HepG2 (cell line): ENCODE data around the gene SLC2A14. TPM values are rescaled to one million over a fixed set of nuclear protein-coding genes. Genes with fewer than 3 reads are reported as not detected.
A peak's percentile ranks its signal among the peaks of the same experiment; 100 is the strongest.
"Not testable (repeated sequence)": the region's sequence is repeated elsewhere in the genome, so short reads cannot be mapped to it uniquely, and the experiment has no call there.

ENCODE experiments used
- ATAC-seq: fragments of 200-7000 bp; cut with Tn5 transposase; 3 replicates; pipeline ENCODE4 v1.9.1; 2020; ENCODE audit warnings: mild to moderate bottlenecking, moderate library complexity
- BruUV-seq: library from RNA; stranded (reverse); fragments of 400-500 nt; replicated peaks from 2 replicates; lab custom pipeline; 2021; lab: Mats Ljungman, UMichigan
- CTCF ChIA-PET: fragments of 300-600 bp; formaldehyde crosslinking; extraction: SDS; loops from one replicate; lab custom pipeline; 2021; ENCODE audit warnings: low total read pairs, inconsistent platforms, low intra/inter-chr PET ratio; lab: Yijun Ruan, JAX
- POLR2A ChIA-PET: fragments of 350-600 bp; sonication (Branson Sonifier 250); formaldehyde crosslinking; loops from one replicate; lab custom pipeline; 2020; ENCODE audit warnings: antibody characterized with exemption, inconsistent platforms; lab: Yijun Ruan, JAX
- DNase-seq: peaks from one replicate; pipeline ENCODE4 v3.0.0-alpha.2; 2015; ENCODE audit warnings: low spot score
- FAIRE-seq: peaks from 3 replicates; lab custom pipeline; 2011; peaks lifted over from hg19 to GRCh38; lab: Jason Lieb, UNC
- H2AFZ ChIP-seq: one replicate; pipeline ENCODE4 v1.6.1; 2011; ENCODE audit warnings: low read length, inconsistent platforms
- H3K27ac ChIP-seq: fragments of 300-600 bp; 3 replicates; pipeline ENCODE4 v1.8.0; 2011; ENCODE audit warnings: mixed run types, mild to moderate bottlenecking, mixed read lengths, low read length, inconsistent platforms; ENCODE audit not compliant: insufficient read depth; ENCODE audit errors: extremely low read length
- H3K27me3 ChIP-seq, 2 experiments: fragments of 200-600 bp in 1 of 2; 2 replicates in 1 of 2; 3 replicates in 1 of 2; pipeline versions ENCODE4 v1.6.0 to v1.8.0; 2011; ENCODE audit warnings: low read length in 2 of 2, mild to moderate bottlenecking in 2 of 2, moderate library complexity in 2 of 2, inconsistent platforms in 1 of 2; ENCODE audit not compliant: insufficient read depth in 2 of 2, control insufficient read depth in 1 of 2
- H3K36me3 ChIP-seq, 2 experiments: fragments of 200-600 bp in 1 of 2; replicated peaks in 1 of 2; 2 replicates in 1 of 2; 3 replicates in 1 of 2; pipeline versions ENCODE4 v1.5.1 to v1.8.0; 2011; ENCODE audit warnings: low read length in 2 of 2, inconsistent platforms in 1 of 2; ENCODE audit not compliant: insufficient read depth in 2 of 2, control insufficient read depth in 1 of 2
- H3K4me1 ChIP-seq: 2 replicates; pipeline ENCODE4 v1.5.1; 2012; ENCODE audit warnings: low read length, inconsistent platforms; ENCODE audit not compliant: insufficient read depth
- H3K4me2 ChIP-seq: 2 replicates; pipeline ENCODE4 v1.6.0; 2011; ENCODE audit warnings: low read depth, low read length, inconsistent platforms
- H3K4me3 ChIP-seq, 3 experiments: fragments of 200-600 bp in 1 of 3; sonication (generic), shearing (Covaris generic) in 1 of 3; replicated peaks in 1 of 3; 2 replicates each; pipeline ENCODE4 v1.5.1; 2011 to 2016; ENCODE audit warnings: low read length in 3 of 3, inconsistent platforms in 2 of 3, low read depth in 2 of 3, mild to moderate bottlenecking in 2 of 3, control low read depth in 1 of 3, mixed read lengths in 1 of 3; ENCODE audit not compliant: insufficient read depth in 1 of 3
- H3K79me2 ChIP-seq: one replicate; pipeline ENCODE4 v1.6.1; 2011; ENCODE audit warnings: low read length, inconsistent platforms; ENCODE audit not compliant: insufficient read depth
- H3K9ac ChIP-seq: 2 replicates; pipeline ENCODE4 v1.6.0; 2011; ENCODE audit warnings: mild to moderate bottlenecking, low read depth, low read length, inconsistent platforms; ENCODE audit not compliant: insufficient read depth
- H3K9me3 ChIP-seq: 2 replicates; pipeline ENCODE4 v1.5.1; 2012; ENCODE audit warnings: mild to moderate bottlenecking, low read length
- H4K20me1 ChIP-seq: 2 replicates; pipeline ENCODE4 v1.6.0; 2011; ENCODE audit warnings: inconsistent platforms, mild to moderate bottlenecking, low read length, moderate library complexity; ENCODE audit not compliant: insufficient read depth
- ETV6 ChIP-seq: sonication (generic); formaldehyde crosslinking; conservative IDR thresholded peaks from 2 replicates; pipeline ENCODE4 v1.4.0; 2020; ENCODE audit warnings: missing genetic modification reagents
- FIP1L1 ChIP-seq: fragments of 200-400 bp; formaldehyde crosslinking; IDR thresholded peaks from 2 replicates; pipeline ENCODE4 v1.6.1; 2018; ENCODE audit warnings: low read depth, mild to moderate bottlenecking, low read length, moderate library complexity, borderline replicate concordance; ENCODE audit not compliant: insufficient read depth
- HNF4A ChIP-seq: sonication (generic); formaldehyde crosslinking; IDR thresholded peaks from 2 replicates; pipeline ENCODE4 v1.4.0; 2020; ENCODE audit warnings: missing genetic modification reagents
- NFYB ChIP-seq: sonication (generic); formaldehyde crosslinking; IDR thresholded peaks from 2 replicates; pipeline ENCODE4 v1.4.0; 2020; ENCODE audit warnings: missing genetic modification reagents
- RBM39 ChIP-seq: fragments of 200-400 bp; formaldehyde crosslinking; IDR thresholded peaks from one replicate; pipeline ENCODE4 v1.6.1; 2018; ENCODE audit warnings: antibody characterized with exemption, mild to moderate bottlenecking, low read depth, low read length; ENCODE audit not compliant: poor library complexity, severe bottlenecking
- WGBS: methylation state at CpG from one replicate; pipeline ENCODE4 v1.1.6; 2017; ENCODE audit warnings: low lambda C conversion rate; 5-methylcytosine and 5-hydroxymethylcytosine counted together
- in situ Hi-C: cut with HindIII; loops from 2 replicates; pipeline ENCODE4 v1.10.0; 2017; ENCODE audit warnings: low pct_unique_long_range_greater_than_20kb; ENCODE audit not compliant: extremely low pct_ligation_motif_present
- intact Hi-C: fragments of 100-400 bp; cut with micrococcal nuclease; formaldehyde crosslinking; loops from one replicate; pipeline ENCODE4 v1.10.0; 2022; ENCODE audit not compliant: unreplicated experiment
- polyA plus RNA-seq, 8 experiments: library from polyadenylated mRNA; depleted of rRNA in 3 of 8; stranded (reverse) in 7 of 8; unstranded in 1 of 8; fragments of >200 nt; fragmentation: Illumina TruSeq in 4 of 8; extraction: Trizol in 4 of 8; gene quantifications; 2 replicates each; pipeline versions ENCODE4 v1.2.1 to v1.2.3, GENCODE V29; 2011 to 2016; ENCODE audit warnings: low read depth in 4 of 8, missing spikeins in 1 of 8, mixed read lengths in 1 of 8; ENCODE audit not compliant: insufficient read depth in 1 of 8
- total RNA-seq, 5 experiments: library from RNA; depleted of rRNA; stranded (reverse); fragments of >200 nt; fragmentation: Illumina TruSeq; extraction: Trizol; gene quantifications; 2 replicates each; pipeline ENCODE4 v1.2.3, GENCODE V29; 2016; ENCODE audit warnings: low read depth in 1 of 5

Gene SLC2A14
- total and polyA plus RNA-seq, 2 of the 13 experiments (the other 11 are each of a cell fraction or from before 2014, with no cell fraction given) = 7.7 to 39.0 TPM

DNA sequence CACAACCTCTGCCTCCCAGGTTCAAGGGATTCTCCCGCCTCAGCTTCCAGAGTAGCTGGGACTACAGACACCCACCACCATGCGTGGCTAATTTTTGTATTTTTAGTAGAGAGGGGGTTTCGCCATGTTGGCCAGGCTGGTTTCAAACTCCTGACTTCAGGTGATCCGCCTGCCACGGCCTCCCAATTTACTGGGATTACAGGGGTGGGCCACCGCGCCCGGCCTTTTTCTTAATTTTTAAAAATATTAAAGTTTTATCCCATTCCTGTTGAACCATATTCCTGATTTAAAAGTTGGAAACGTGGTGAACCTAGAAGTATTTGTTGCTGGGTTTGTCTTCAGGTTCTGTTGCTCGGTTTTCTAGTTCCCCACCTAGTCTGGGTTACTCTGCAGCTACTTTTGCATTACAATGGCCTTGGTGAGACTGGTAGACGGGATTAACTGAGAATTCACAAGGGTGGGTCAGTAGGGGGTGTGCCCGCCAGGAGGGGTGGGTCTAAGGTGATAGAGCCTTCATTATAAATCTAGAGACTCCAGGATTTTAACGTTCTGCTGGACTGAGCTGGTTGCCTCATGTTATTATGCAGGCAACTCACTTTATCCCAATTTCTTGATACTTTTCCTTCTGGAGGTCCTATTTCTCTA lies 83.7 kb downstream of the SLC2A14 start, which contains the start of gene NANOG:
TSS of gene NANOG (plus strand) at position 519 of the 645 bp plus-strand sequence. CDS start 213 bp downstream, outside the sequence.
- ATAC-seq, BruUV-seq, H3K27ac ChIP-seq, intact Hi-C loops, in situ Hi-C loops, H3K9me3 ChIP-seq, H3K9ac ChIP-seq, H3K4me3 ChIP-seq, H3K79me2 ChIP-seq, H3K36me3 ChIP-seq, H2AFZ ChIP-seq, CTCF ChIA-PET, H4K20me1 ChIP-seq, H3K4me2 ChIP-seq, POLR2A ChIA-PET, DNase-seq: not testable (repeated sequence)
- Histone ChIP-seq H3K27me3 (peaks cover 1 to 17% of the 10 kb centered on the region in 2 experiments; a peak in 2 of 5 replicates), H3K4me1 (peaks cover 12% of the 10 kb centered on the region)
- 51% methylated on average over 13 of the region's 13 CpGs for WGBS
- peak; percentile 52 for FAIRE-seq

- ATAC-seq = no peak
- Histone ChIP-seq H3K27ac (no peak overlapping the region), H3K4me1 (peaks cover 12% of the 10 kb centered on the region), H3K4me3 (no peak overlapping the region), H3K9ac (no peak overlapping the region), H3K4me2 (no peak overlapping the region), H3K27me3 (peaks cover 1 to 17% of the 10 kb centered on the region in 2 experiments; a peak in 2 of 5 replicates), H3K79me2 (no peaks in the 10 kb centered on the region), H3K9me3 (no peaks in the 10 kb centered on the region), H3K36me3 (no peaks in the 10 kb centered on the region), H4K20me1 (no peaks in the 10 kb centered on the region), H2AFZ (no peak overlapping the region)
- POLR2A ChIA-PET = no interaction called here
- FAIRE-seq = no peak
- CTCF ChIA-PET = no interaction called here
- in situ Hi-C loops = no loop called here
- 6% methylated on average over 4 of the region's 4 CpGs for WGBS
- TF ChIP-seq HNF4A (CRISPR knock-in tag) = no peak
- no peak for TF ChIP-seq ETV6
- TF ChIP-seq FIP1L1 = no peak
- TF ChIP-seq RBM39 = no peak
- no peak for TF ChIP-seq NFYB
- BruUV-seq = no TSS peak
- intact Hi-C loops = no loop called here
- DNase-seq = no peak
Measured at GRCh38 chr12:7788294-7788660, 84.4 kb downstream of the SLC2A14 start.
